Caco-2 (cell line): Measurements from ENCODE around the gene TNRC6C. TPM values are rescaled to one million over a fixed set of nuclear protein-coding genes. Genes with fewer than 3 reads are reported as not detected.

Experiments used
- BruUV-seq: library from RNA; stranded (reverse); fragments of 400-500 nt; replicated peaks from 2 replicates; lab custom pipeline; 2021; lab: Mats Ljungman, UMichigan
- CTCF ChIA-PET: fragments of 300-600 bp; sonication (Branson Sonifier 250); formaldehyde crosslinking; loops from one replicate; lab custom pipeline; 2022; ENCODE audit warnings: antibody characterized with exemption; lab: Charles Lee
- POLR2A ChIA-PET: fragments of 300-600 bp; sonication (Branson Sonifier 250); formaldehyde crosslinking; loops from one replicate; lab custom pipeline; 2022; ENCODE audit warnings: antibody characterized with exemption; lab: Charles Lee
- DNase-seq, 2 experiments: peaks; one replicate each; pipeline versions ENCODE4 v3.0.0 to v3.0.0-alpha.2; 2020 to 2022
- H3K27me3 ChIP-seq: replicated peaks from 2 replicates; pipeline ENCODE4 v1.6.0; 2011; ENCODE audit warnings: low read length; ENCODE audit not compliant: control insufficient read depth, insufficient read depth
- H3K36me3 ChIP-seq: 2 replicates; pipeline ENCODE4 v1.5.1; 2011; ENCODE audit warnings: low read length; ENCODE audit not compliant: control insufficient read depth, insufficient read depth
- H3K4me1 ChIP-seq: fragments of 250-450 bp; sonication (Bioruptor Pico); 2 replicates; pipeline ENCODE4 v1.5.1; 2020; ENCODE audit warnings: mild to moderate bottlenecking
- H3K4me3 ChIP-seq: 2 replicates; pipeline ENCODE4 v1.5.1; 2011; ENCODE audit warnings: low read depth, mild to moderate bottlenecking, control low read depth, low read length
- H3K9me3 ChIP-seq: fragments of 250-450 bp; sonication (Bioruptor Pico); 2 replicates; pipeline ENCODE4 v1.5.1; 2020; ENCODE audit warnings: mild to moderate bottlenecking, moderate library complexity
- H3K27ac Mint-ChIP-seq: one replicate; pipeline ENCODE4 v1.8.0; 2022; ENCODE audit warnings: mixed read lengths; ENCODE audit not compliant: unreplicated experiment
- H3K27me3 Mint-ChIP-seq: one replicate; pipeline ENCODE4 v1.8.0; 2022; ENCODE audit warnings: mixed read lengths; ENCODE audit not compliant: insufficient read depth, unreplicated experiment
- H3K36me3 Mint-ChIP-seq: one replicate; pipeline ENCODE4 v1.8.0; 2022; ENCODE audit warnings: mild to moderate bottlenecking, mixed read lengths; ENCODE audit not compliant: insufficient read depth, unreplicated experiment
- H3K4me1 Mint-ChIP-seq: one replicate; pipeline ENCODE4 v1.8.0; 2022; ENCODE audit warnings: low read depth, mixed read lengths; ENCODE audit not compliant: unreplicated experiment
- H3K4me3 Mint-ChIP-seq: one replicate; pipeline ENCODE4 v1.8.0; 2022; ENCODE audit warnings: mild to moderate bottlenecking, moderate library complexity, mixed read lengths; ENCODE audit not compliant: unreplicated experiment
- H3K9me3 Mint-ChIP-seq: one replicate; pipeline ENCODE4 v1.8.0; 2022; ENCODE audit warnings: mixed read lengths; ENCODE audit not compliant: unreplicated experiment
- intact Hi-C: fragments of 100-400 bp; cut with micrococcal nuclease; formaldehyde crosslinking; loops from one replicate; pipeline ENCODE4 v1.10.0; 2022; ENCODE audit not compliant: unreplicated experiment
- total RNA-seq: library from RNA; stranded (reverse); gene quantifications from 2 replicates; pipeline ENCODE4 v1.2.3, GENCODE V29; 2022
- TF ChIP-seq, protein P1 (sequence below), 2 experiments: fragments of 200-600 bp in 1 of 2; IDR thresholded peaks; 1 replicate in 1 of 2; 2 replicates in 1 of 2; pipeline versions ENCODE4 v1.5.1 to v1.8.0; 2011 to 2022; ENCODE audit warnings: antibody characterized with exemption in 1 of 2, control low read depth in 1 of 2, inconsistent platforms in 1 of 2, low read depth in 1 of 2, low read length in 1 of 2, mild to moderate bottlenecking in 1 of 2, moderate library complexity in 1 of 2; ENCODE audit not compliant: insufficient read depth in 1 of 2, severe bottlenecking in 1 of 2, unreplicated experiment in 1 of 2

TNRC6C gene
- total RNA-seq, 1 experiment from 2014 or later, result 17.9 TPM

GRCh38 chr17:78023042-78023441 lies 64.5 kb downstream of the TNRC6C start:
- no peaks in the 10 kb centered on the region for H3K4me1 Mint-ChIP-seq
- H3K9me3 Mint-ChIP-seq, result no peaks in the 10 kb centered on the region
- no peak for DNase-seq
- H3K9me3 ChIP-seq, result no peaks in the 10 kb centered on the region
- no peak overlapping the region for H3K4me3 Mint-ChIP-seq
- no peaks in the 10 kb centered on the region for H3K36me3 Mint-ChIP-seq
- TF ChIP-seq, protein P1, sequence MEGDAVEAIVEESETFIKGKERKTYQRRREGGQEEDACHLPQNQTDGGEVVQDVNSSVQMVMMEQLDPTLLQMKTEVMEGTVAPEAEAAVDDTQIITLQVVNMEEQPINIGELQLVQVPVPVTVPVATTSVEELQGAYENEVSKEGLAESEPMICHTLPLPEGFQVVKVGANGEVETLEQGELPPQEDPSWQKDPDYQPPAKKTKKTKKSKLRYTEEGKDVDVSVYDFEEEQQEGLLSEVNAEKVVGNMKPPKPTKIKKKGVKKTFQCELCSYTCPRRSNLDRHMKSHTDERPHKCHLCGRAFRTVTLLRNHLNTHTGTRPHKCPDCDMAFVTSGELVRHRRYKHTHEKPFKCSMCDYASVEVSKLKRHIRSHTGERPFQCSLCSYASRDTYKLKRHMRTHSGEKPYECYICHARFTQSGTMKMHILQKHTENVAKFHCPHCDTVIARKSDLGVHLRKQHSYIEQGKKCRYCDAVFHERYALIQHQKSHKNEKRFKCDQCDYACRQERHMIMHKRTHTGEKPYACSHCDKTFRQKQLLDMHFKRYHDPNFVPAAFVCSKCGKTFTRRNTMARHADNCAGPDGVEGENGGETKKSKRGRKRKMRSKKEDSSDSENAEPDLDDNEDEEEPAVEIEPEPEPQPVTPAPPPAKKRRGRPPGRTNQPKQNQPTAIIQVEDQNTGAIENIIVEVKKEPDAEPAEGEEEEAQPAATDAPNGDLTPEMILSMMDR (IDR thresholded peaks at IDR 0.05; ENCODE audit: insufficient read depth in 1 of 2, low read depth in 1 of 2, low read length in 1 of 2, severe bottlenecking in 1 of 2, unreplicated experiment in 1 of 2), result no peak
- H3K4me1 ChIP-seq, result no peaks in the 10 kb centered on the region
- no peaks in the 10 kb centered on the region for H3K36me3 ChIP-seq
- POLR2A ChIA-PET, result no interaction called here
- no TSS peak for BruUV-seq
- intact Hi-C loops, result no loop called here
- no peaks in the 10 kb centered on the region for H3K27me3 Mint-ChIP-seq
- H3K27ac Mint-ChIP-seq, result no peak overlapping the region
- CTCF ChIA-PET, result interaction anchor here (0.8 kb wide), 1 partner anchor 18 kb away, joined by 3 read pairs; no protein-coding TSS in a partner anchor
- H3K27me3 ChIP-seq, result no peaks in the 10 kb centered on the region
- no peak overlapping the region for H3K4me3 ChIP-seq

DNA sequence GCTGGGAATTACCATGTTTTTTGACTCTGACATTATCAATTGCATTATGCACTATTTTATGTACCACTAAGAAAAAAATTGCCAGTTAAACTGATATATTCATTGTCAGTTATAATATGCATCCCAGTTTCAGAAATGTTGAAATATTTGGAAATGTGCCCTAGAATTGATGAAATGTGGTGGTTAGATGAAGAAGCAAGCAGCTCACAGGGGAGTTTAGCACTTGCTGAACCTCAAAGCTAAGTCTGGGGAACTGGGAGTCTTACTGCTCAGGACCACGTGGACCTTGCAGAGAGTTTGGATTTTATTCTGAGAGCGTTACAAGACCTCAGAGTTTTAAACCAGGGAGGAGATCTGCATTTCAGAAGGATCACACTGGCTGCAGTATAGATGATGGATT lies 67.9 kb downstream of the TNRC6C start:
- no TSS peak for BruUV-seq
- no peaks in the 10 kb centered on the region for H3K9me3 Mint-ChIP-seq
- intact Hi-C loops, result no loop called here
- Histone ChIP-seq H3K4me1 (no peaks in the 10 kb centered on the region), H3K36me3 (no peaks in the 10 kb centered on the region), H3K4me3 (no peak overlapping the region), H3K9me3 (no peaks in the 10 kb centered on the region), H3K27me3 (no peaks in the 10 kb centered on the region)
- TF ChIP-seq, protein P1 (IDR thresholded peaks at IDR 0.05; ENCODE audit: insufficient read depth in 1 of 2, low read depth in 1 of 2, low read length in 1 of 2, severe bottlenecking in 1 of 2, unreplicated experiment in 1 of 2), result no peak
- H3K27ac Mint-ChIP-seq, result no peak overlapping the region
- no peaks in the 10 kb centered on the region for H3K36me3 Mint-ChIP-seq
- H3K4me3 Mint-ChIP-seq, result no peak overlapping the region
- no peak for DNase-seq
- ChIA-PET POLR2A (interaction anchor here (0.6 kb wide), 1 partner anchor 8 kb away, joined by 4 read pairs; no protein-coding TSS in a partner anchor), CTCF (no interaction called here)
- H3K4me1 Mint-ChIP-seq, result no peaks in the 10 kb centered on the region
- no peaks in the 10 kb centered on the region for H3K27me3 Mint-ChIP-seq

GRCh38 chr17:78027121-78027520 lies 68.6 kb downstream of the TNRC6C start:
- Mint-ChIP-seq H3K27ac (no peak overlapping the region), H3K9me3 (no peaks in the 10 kb centered on the region), H3K4me3 (no peak overlapping the region), H3K4me1 (no peaks in the 10 kb centered on the region), H3K36me3 (no peaks in the 10 kb centered on the region), H3K27me3 (no peaks in the 10 kb centered on the region)
- intact Hi-C loops, result no loop called here
- no peak overlapping the region for H3K4me3 ChIP-seq
- TF ChIP-seq, protein P1 (IDR thresholded peaks at IDR 0.05; ENCODE audit: insufficient read depth in 1 of 2, low read depth in 1 of 2, low read length in 1 of 2, severe bottlenecking in 1 of 2, unreplicated experiment in 1 of 2), result no peak
- POLR2A ChIA-PET, result no interaction called here
- H3K27me3 ChIP-seq, result no peaks in the 10 kb centered on the region
- CTCF ChIA-PET, result no interaction called here
- DNase-seq, result no peak
- no peaks in the 10 kb centered on the region for H3K9me3 ChIP-seq
- no peaks in the 10 kb centered on the region for H3K4me1 ChIP-seq
- no peaks in the 10 kb centered on the region; the same call in 1 of the 2 replicates for H3K36me3 ChIP-seq
- no TSS peak for BruUV-seq
